ENCODE data around the gene RRAGD. TPM values are rescaled to one million over a fixed set of nuclear protein-coding genes. Genes with fewer than 3 reads are reported as not detected.

RRAGD gene
- total RNA-seq, 2 donors from 2014 or later: 0.95 to 2.0 TPM

DNA sequence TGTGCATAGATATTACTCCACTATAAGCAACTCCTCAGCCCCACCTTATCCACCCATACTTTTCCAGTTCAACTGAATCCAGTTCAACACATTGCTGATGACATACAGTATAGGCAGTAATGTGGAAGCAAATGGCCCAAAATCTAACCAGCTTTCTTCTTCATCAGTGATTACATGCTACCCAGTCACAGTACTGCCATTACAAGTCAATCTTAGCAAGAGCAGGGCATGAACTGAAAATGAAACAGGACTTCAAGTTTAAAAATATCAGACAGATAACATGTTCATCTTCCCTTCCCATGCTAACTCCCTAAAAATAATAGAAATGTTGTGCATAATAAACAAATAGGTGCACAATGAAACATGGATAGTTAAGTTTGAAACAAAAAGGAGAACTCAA is 19.2 kb downstream of the RRAGD start:
- Histone ChIP-seq H3K9me3 (ENCODE audit: control insufficient read depth, low read length) (no peaks in the 10 kb centered on the region), H3K4me1 (ENCODE audit: control insufficient read depth, insufficient read depth, low read length) (no peaks in the 10 kb centered on the region), H3K9ac (ENCODE audit: extremely low read depth, low read length, poor library complexity, severe bottlenecking) (no peak overlapping the region), H3K4me3 (ENCODE audit: low read length) (no peak overlapping the region), H3K36me3 (ENCODE audit: control insufficient read depth, insufficient read depth, low read length) (no peaks in the 10 kb centered on the region), H3K27ac (ENCODE audit: low read depth, low read length) (no peak overlapping the region), H3K27me3 (ENCODE audit: control insufficient read depth, insufficient read depth, low read length, poor library complexity, severe bottlenecking) (no peaks in the 10 kb centered on the region)
- Mint-ChIP-seq H3K27me3 (ENCODE audit: insufficient read depth) (peaks cover 11% of the 10 kb centered on the region), H3K4me1 (no peaks in the 10 kb centered on the region), H3K27ac (no peak overlapping the region), H3K9me3 (peaks cover 7% of the 10 kb centered on the region), H3K4me3 (no peak overlapping the region), H3K36me3 (ENCODE audit: low read depth) (no peaks in the 10 kb centered on the region)
- no peak for TF ChIP-seq CTCF (conservative IDR thresholded peaks at IDR 0.05)
- no peak for DNase-seq

- no peak overlapping the region for H3K4me3 ChIP-seq (ENCODE audit: low read length)
- H3K36me3 ChIP-seq (ENCODE audit: control insufficient read depth, insufficient read depth, low read length): no peaks in the 10 kb centered on the region
- Mint-ChIP-seq H3K4me3 (no peak overlapping the region), H3K27me3 (ENCODE audit: insufficient read depth) (peaks cover 13% of the 10 kb centered on the region), H3K36me3 (ENCODE audit: low read depth) (no peaks in the 10 kb centered on the region), H3K9me3 (peaks cover 2% of the 10 kb centered on the region), H3K27ac (no peak overlapping the region), H3K4me1 (no peaks in the 10 kb centered on the region)
- WGBS, 2 experiments (ENCODE audit: insufficient coverage in 1 of 2, insufficient read length in 1 of 2): 93 to 96% methylated on average over 6 of the region's 6 CpGs
- H3K9me3 ChIP-seq (ENCODE audit: control insufficient read depth, low read length): no peaks in the 10 kb centered on the region
- H3K4me1 ChIP-seq (ENCODE audit: control insufficient read depth, insufficient read depth, low read length): no peaks in the 10 kb centered on the region
- H3K27me3 ChIP-seq (ENCODE audit: control insufficient read depth, insufficient read depth, low read length, poor library complexity, severe bottlenecking): no peaks in the 10 kb centered on the region
- no peak overlapping the region for H3K27ac ChIP-seq (ENCODE audit: low read depth, low read length)
- DNase-seq: no peak
- no peak overlapping the region for H3K9ac ChIP-seq (ENCODE audit: extremely low read depth, low read length, poor library complexity, severe bottlenecking)
- TF ChIP-seq CTCF (conservative IDR thresholded peaks at IDR 0.05): no peak
Measured at GRCh38 chr6:89388846-89389245, 23.2 kb downstream of the RRAGD start.

GRCh38 chr6:89387516-89388201 is 24.4 kb downstream of the RRAGD start:
- Histone ChIP-seq H3K27me3 (ENCODE audit: control insufficient read depth, insufficient read depth, low read length, poor library complexity, severe bottlenecking) (no peaks in the 10 kb centered on the region), H3K4me1 (ENCODE audit: control insufficient read depth, insufficient read depth, low read length) (no peaks in the 10 kb centered on the region), H3K9ac (ENCODE audit: extremely low read depth, low read length, poor library complexity, severe bottlenecking) (no peak overlapping the region), H3K27ac (ENCODE audit: low read depth, low read length) (no peak overlapping the region), H3K9me3 (ENCODE audit: control insufficient read depth, low read length) (no peaks in the 10 kb centered on the region), H3K36me3 (ENCODE audit: control insufficient read depth, insufficient read depth, low read length) (no peaks in the 10 kb centered on the region), H3K4me3 (ENCODE audit: low read length) (no peak overlapping the region)
- H3K4me1 Mint-ChIP-seq: no peaks in the 10 kb centered on the region
- 96% methylated on average over 7 to 9 of the region's 9 CpGs for WGBS, 2 experiments (ENCODE audit: insufficient coverage in 1 of 2, insufficient read length in 1 of 2)
- H3K9me3 Mint-ChIP-seq: peaks cover 2% of the 10 kb centered on the region
- DNase-seq: no peak
- TF ChIP-seq CTCF (conservative IDR thresholded peaks at IDR 0.05): no peak
- H3K27me3 Mint-ChIP-seq (ENCODE audit: insufficient read depth): peaks cover 9% of the 10 kb centered on the region
- no peak overlapping the region for H3K27ac Mint-ChIP-seq
- H3K4me3 Mint-ChIP-seq: no peak overlapping the region
- H3K36me3 Mint-ChIP-seq (ENCODE audit: low read depth): no peaks in the 10 kb centered on the region
